NCI-H1694 treated with DMSO at 0.1 percent for 48 hours (cell line): ENCODE measurements around the gene GABBR1.

Source experiments
- DNase-seq: peaks from one replicate; lab custom pipeline; 2025; lab: John Stamatoyannopoulos, UW

Gene GABBR1

DNA sequence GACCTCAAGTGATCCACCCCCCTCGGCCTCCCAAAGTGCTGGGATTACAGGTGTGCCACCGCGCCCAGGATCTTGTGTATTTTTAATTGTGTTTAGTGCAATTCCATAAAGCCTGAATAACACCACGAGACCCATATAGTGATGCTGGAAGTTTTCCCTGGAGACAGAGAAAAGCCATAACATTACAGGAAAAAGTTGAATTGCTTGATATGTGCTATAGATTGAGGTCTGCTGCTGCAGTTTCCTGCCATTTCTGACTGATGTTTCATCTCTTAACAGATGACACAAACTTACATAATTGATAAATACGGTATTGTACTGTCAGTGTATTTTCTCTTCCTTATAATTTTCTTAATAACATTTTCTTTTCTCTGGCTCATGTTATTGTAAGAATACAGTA, 66.1 kb downstream of the GABBR1 start:
- DNase-seq: no peak

DNA sequence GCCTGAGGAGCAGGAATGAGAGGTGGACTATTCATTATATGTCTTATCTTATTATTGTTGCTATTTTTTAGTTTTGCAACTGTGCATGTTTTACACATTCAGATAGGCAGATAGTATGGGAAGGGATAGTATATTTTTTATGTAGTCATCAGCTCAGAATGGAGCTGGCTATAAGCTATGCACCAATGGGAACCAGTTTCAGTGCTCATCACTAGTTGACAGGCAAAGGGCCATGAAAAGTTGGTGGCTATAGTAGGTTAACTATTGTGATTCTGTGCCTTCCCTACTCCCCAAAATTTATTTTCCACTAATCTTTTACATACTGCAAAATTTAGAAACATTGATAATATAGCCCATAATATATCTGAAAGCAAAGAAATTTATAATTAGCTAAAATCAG, 68.1 kb downstream of the GABBR1 start:
- DNase-seq: no peak

GRCh38 chr6:29563435-29563965, 69.5 kb downstream of the GABBR1 start:
- no peak for DNase-seq

DNA sequence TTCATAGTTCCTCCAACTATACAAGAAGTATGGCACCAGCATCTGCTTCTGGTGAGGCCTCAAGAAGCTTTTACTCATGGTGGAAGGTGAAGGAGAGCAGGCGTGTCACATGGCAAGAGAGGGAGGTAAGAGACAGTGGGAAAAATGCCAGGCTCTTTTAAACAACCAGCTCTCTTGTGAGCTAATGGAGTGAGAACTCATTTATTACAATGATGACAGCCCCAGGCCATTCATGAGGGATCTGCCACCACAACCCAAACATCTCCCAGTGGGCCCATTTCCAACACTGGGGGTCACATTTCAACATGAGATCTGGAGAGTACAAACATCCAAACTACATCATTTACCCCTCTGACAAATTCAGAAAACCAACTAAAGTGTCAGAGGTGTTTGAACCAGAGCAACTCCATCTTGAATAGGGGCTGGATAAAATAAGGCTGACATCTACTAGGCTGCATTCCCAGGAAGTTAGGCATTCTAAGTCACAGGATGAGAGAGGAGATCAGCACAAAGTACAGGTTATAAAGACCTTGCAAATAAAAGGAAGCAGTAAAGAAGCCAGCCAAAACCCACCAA, 71.3 kb downstream of the GABBR1 start:
- DNase-seq: no peak

- DNase-seq: no peak
Observed at GRCh38 chr6:29561091-29561490, 71.9 kb downstream of the GABBR1 start.

- no peak for DNase-seq
Observed at GRCh38 chr6:29559524-29560287, 73.3 kb downstream of the GABBR1 start, which contains the start of gene UBD. Gene UBD (minus strand): TSS chr6:29559732. CDS start chr6:29559701, 31 bp downstream.

GRCh38 chr6:29558439-29559079, 74.4 kb downstream of the GABBR1 start:
- DNase-seq: no peak

DNA sequence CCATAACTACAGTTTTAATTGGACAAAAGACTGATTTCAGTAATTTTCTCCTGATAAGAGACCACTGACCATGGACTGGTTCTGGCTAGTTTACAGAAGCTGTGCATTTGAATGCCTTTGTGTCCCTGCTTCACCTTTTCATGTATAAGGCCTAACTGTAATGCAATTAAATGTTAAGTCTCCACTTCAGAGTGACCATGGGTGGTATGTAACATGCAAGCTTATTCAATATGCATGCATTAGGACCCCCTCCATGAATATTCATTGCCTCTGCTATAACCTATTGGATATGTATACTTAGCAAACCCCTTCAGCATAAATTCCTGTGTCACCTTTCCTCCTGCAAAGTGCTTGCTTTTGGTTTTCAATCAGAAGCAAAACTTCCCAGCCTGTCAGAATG, 75.7 kb downstream of the GABBR1 start:
- no peak for DNase-seq

- DNase-seq: no peak
Observed at GRCh38 chr6:29554764-29555163, 78.2 kb downstream of the GABBR1 start.

- DNase-seq: no peak
Observed at GRCh38 chr6:29553268-29554057, 79.5 kb downstream of the GABBR1 start.

DNA sequence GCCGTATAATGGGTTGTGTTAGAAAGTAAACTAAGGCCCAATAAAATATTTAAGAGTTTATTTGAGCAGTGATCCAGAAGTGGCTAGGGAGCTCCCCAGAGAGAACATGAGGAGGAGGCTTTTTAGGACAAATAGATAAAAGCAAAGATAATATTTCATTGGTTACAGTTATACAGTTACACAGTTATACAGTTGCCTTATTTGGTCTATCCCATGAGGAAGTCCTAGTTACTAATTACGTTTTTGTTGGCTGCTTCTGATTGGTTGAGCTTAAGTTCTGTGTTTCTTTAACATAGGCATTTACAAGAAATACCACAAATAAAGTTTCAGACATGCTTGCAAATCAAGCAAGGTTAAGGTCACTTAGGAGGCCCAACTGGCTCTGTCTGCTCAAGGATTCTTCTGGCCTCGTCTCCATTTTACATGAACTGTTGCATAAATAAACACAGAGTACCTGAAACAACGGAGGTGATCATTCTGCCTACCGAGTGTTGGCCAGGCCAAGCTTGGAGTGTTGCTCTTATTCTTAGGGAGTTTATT, 80.4 kb downstream of the GABBR1 start:
- no peak for DNase-seq

DNA sequence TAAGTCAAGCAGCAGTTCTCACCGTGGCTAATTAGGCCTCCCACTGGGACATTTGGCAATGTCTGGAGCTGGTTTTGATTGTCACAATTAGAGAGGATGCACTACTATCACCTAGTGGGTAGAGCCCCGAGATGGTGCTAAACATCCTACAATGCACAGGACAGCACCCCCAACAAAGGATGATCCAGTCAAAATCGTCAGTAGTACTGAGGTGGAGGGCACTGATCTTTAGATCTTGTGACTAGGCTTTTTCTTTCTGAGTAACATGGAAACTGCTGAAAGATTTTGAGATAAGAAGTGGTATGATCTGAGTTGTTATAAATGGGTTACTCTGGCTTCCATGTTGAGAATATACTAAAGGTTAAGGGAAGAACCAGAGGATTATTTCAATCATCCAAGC, 85.4 kb downstream of the GABBR1 start:
- DNase-seq: no peak

DNA sequence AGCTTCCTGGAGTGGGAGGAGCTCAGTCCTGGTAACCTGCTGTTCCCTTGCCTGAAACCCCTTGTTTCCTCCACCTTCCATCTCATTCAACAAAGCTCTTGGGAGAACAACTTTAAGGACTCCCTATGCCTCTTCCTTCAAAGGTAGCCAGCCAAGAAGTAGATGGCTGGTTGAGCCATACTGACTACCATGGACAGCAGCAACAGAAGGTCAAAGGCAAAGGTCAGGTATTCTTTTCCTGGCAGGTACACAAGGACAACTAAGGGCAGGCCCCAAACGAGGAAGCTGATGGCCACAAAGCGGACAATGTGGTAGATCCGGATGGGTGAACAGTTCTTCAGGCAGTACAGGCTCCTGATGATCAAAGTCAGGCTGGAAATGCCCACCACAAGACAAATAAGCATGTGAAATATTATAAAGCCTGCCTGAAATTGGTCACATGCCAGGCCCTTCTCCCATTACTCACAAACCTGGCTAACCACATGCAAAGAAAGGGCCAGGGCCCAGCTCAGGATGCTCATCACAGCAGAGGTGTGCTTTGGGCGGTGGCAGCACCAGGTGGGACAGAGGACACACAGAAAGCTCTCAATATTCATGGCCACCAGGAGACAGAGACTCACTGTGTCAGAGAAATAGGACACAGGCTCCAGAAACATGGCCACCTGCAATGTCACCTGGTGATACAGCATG, 95.1 kb downstream of the GABBR1 start:
- DNase-seq: no peak

DNA sequence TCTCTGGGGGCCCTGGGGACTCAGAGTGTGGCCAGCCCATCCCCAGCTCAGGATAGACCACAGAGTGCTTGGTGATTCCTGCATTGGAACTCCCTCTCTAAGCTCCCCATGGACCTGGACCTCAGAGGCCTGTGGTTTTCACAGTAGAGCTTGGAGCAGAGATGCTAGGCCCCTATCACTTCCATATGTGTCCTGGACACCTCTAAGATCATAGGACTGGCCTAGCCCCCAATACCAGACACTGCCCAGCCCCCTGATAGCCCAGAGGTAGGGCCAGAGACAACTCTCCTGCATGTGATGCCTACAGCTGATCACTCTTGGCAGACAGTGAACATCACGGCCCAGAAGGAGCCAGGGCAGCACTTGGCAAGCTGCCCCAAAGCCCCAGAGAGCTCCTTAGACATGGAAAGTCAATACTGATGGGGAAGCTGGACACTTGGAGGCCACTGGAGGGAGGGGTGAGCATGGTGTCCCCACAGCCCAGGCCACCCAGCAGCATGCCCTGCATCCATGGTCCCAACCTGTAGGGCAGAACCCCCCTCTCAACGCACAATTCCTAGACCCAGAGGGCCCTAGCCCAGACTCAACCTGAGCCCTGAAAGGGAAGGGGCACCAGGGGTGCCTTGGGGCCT, 100.5 kb downstream of the GABBR1 start:
- no peak for DNase-seq

- DNase-seq: no peak
Observed at GRCh38 chr6:29531668-29532067, 101.3 kb downstream of the GABBR1 start.

DNA sequence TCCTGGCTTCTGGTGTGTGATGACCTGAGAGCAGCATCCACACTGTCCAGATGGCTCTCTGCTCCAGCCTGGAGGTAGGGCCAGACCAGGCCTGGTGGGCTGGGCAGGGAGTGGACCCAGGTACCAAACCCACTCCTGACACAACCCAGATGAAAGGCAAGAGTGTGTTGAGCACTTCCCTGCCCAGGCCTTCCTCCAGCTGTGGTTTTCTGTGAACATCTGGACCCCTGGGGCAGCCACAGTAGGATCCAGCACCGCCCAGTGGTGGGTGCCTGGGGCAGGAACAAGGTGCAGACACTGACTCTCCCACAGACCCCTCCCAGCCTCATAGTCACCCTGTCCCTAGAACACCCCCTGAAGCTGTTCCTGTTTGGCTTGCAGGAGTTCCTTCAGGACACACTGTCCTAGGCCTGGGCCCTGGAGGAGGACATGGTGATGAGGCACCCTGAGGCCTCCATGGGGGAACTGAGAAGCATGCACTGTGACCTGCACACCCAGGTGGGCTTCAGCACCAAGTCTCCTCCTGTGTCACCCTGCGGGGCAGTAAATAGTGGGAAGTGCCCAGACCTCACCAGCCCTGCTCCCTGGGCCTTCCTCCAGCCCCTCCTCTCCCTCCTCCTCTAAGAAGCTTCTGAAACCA, 102.2 kb downstream of the GABBR1 start:
- DNase-seq: no peak

DNA sequence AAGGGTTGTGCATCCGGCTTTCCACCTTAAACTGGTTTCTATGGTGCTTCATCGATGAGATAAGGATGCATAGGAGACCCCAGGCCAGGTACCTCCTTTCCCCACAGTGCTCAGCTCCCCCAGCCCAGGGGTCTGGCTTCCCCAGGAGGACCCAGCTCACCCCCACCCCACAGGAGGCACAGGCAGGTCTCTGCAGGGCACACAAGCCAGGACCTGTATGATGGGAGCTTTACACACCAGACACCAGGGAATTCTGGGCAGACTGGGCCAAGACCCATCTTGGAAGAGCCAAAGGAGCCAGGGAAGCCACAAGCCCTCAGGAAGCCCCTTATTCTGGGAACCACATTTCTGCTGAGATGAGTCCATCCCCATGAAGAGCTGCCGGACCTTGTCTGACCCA, 103.0 kb downstream of the GABBR1 start:
- no peak for DNase-seq

DNA sequence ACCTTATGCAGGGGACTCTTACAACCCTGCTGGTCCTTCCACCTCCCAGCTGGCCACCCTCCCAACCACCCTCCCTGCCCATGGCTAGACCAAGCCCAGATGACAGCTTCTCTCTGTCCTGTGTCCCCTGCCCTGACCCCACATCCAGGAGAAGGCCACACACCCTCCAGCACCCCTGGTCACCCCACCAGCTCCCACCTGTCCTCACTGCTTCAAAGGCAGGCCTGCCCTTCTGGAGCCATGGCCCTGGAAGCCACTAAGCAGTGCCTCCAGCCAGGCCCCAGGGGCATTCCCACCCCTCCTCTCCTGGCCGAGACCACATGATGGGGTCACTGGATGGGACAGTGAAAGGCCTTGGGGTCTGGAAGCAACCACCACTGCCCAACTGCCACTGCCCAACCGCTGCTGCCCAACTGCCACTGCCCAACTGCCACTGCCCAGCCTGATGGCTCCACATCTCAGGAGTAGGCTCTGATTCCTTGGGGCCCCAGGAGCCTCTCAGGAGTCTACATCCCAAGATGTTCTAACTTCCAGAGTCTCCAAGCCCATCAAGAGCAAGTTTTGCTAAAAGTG, 103.9 kb downstream of the GABBR1 start:
- DNase-seq: no peak

DNA sequence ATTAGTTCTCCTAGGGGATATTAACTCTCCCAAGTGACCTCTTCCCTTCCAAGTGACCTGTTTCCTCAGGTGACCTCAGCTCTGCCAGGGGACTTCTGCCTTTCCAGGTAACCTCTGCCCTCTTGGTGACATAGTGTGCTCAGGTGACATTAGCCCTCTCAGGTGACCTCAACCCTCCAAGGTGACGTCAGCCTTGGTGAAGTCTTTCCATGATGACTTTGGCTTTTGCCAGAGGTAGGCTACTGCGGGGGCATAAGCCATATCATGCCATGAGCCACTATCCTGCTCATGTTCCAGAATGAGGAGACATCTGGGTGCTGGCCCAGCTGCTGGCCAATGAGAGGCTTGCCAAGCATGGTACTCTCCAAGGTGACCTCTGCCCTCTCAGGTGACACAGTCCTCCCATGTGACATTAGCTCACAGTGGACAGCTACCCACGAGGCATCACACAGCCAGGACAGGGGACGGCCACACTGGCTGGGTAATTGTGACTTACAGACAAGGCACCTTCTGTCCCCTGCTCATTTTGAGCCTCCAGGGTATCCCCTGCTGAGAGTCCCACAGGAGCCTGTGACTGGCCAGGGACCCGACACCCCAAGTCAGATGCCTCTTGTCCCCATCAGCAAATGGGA, 104.6 kb downstream of the GABBR1 start:
- DNase-seq: no peak

DNA sequence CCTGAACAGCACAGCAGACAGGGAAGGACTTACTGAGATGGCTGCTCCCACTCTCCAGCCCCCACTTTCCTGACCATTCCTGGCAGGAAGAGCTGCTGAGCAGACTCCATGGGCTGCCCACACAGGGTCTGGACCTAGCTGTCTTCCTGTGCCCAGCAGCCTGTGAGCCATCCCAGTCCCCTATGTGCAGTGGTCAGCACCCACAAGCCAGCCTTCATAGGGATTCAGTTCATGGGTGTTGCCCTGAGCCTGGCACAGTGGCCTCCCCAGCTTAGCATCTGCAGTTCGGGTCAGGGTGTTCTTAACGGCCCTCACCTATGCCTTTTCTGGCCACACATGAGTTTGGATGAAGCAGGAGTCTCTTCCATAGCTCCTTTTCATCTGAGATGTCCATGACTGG, 105.4 kb downstream of the GABBR1 start:
- no peak for DNase-seq
